Measurements from ENCODE around the gene MYH9.
A peak's percentile ranks its signal among the peaks of the same experiment; 100 is the strongest.

Gene MYH9

GRCh38 chr22:36319595-36320497 lies 67.9 kb downstream of the MYH9 start:
- DNase-seq, result no peak

- DNase-seq, result no peak
Measured at GRCh38 chr22:36318442-36318841, 69.3 kb downstream of the MYH9 start.

DNA sequence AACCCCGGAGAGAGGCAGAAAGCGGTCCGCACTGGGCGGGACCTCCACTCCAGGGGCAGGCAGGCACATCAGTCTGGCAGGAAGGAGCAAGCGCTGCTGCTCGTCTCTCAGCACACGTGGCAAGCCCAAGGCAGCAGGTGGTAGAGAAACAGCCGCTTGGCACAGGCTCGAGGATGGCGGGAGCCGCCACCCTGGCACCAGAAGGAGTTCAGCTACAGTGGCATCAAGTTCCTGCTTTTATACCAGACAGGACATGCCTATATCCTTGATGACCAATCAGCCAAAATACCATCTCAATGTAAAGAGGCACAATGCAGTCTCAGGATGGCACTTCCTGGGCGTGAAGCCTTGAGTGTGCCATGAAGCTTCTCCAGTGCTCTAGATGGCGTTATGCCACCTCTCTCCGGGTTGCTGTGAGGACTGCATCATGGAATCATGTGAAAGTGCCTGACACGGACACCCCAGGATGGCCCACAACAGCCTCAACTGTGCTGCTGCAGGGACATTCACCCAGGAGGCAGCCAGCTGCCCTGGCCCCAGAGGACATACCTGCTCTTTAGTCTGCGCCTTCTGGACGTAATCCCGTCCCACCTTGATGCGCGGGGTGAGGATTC lies 70.0 kb downstream of the MYH9 start:
- peak in 2 of 51 donors; percentile 19 to 22 for DNase-seq

DNA sequence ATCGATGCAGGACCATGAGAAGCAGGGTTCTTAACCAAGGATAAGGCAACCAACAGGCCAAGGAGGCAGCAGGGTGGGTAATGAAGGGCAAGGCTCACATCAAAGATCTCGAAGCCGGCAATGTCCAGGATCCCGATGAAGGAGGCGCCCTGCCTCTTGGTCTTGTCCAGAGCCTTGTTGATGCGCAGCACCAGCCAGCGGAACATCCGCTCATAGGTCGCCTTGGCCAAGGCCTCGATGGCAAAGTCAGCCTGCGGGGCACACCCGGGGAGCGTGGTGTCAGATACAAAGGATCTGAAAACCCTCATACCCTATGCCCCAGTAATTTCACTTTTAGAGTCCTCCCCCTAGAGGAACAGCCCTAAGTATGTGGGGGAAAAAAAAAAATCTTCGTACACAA lies 71.3 kb downstream of the MYH9 start:
- no peak for DNase-seq

- DNase-seq, result no peak
Measured at GRCh38 chr22:36315325-36315724, 72.4 kb downstream of the MYH9 start.

- DNase-seq, result no peak
Measured at GRCh38 chr22:36311386-36312085, 76.2 kb downstream of the MYH9 start.

GRCh38 chr22:36308880-36309279 lies 78.9 kb downstream of the MYH9 start:
- no peak for DNase-seq

DNA sequence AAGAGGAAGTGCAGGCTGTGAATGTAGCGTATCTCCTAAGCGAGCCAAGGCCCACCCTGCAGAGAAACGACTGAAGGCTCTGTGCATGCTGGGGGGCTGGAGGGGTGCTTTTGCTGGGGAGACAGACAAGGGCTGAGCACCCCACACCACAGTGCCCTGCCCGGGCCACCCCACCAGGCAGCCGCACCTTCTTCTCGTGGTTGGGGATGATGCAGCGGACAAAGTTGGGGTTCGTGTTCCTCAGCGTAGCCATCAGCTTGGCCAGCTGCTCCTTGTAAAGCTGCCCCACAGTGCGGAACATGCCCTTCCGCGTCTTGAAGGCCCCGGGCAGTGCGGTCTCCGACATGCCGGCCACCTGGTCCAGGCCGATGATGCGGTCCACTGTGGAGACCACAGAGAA lies 81.5 kb downstream of the MYH9 start:
- no peak for DNase-seq

GRCh38 chr22:36305813-36306212 lies 82.0 kb downstream of the MYH9 start:
- DNase-seq, result no peak

DNA sequence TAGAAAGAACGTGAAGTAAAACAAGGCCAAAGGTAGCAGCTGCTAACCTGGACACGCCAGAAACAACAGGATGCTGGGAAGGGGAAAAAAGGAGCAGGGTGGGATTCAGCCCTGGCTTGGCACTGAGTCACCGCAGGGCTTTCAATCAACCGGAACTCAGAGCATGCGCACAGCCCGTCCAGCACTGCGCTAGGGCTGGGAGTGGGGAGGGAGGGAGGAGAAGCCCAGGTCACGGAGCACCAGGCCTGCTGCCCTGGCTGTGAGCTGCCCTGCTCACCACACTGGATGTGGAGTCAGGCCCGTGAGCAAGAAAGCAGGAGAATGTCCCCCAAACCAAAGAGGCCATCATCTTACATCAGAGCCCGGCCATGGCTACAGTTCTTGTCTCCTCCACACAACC lies 83.3 kb downstream of the MYH9 start:
- no peak for DNase-seq

- no peak for DNase-seq
Measured at GRCh38 chr22:36303874-36304273, 83.9 kb downstream of the MYH9 start.

- no peak for DNase-seq
Measured at GRCh38 chr22:36303115-36303467, 84.7 kb downstream of the MYH9 start.

DNA sequence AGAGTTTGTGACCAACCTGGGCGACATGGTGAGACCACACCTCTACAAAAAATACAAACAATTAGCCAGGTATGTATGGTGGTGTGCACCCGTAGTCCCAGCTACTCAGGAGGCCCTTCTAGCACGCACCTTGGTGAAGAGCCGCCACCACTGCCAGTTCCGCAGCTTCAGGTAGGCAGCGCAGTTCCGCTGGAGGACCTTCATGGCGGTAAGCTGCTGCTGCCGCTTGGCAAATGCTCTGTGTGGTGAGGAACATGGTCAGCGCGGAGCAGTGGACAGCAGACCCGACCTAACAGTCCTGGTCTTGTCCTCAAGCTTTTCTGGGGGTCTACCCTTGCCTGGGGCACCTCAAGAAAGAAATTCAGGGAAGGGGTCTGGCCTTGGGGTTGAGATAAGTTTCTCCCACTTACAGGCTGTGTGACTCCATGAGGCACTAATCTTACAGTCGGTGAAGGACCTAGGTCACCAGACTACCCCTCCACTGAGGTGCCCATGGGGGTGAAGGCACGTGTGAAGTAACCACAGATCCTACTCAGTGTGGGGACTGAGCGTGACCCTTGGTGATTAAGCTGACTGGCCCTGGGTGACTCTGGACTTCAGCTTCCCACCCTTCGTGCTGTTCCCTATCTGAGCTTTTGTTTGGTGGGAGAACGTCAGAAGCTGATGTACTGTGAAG lies 85.2 kb downstream of the MYH9 start:
- DNase-seq, result no peak

GRCh38 chr22:36301851-36302250 lies 85.9 kb downstream of the MYH9 start:
- no peak for DNase-seq

GRCh38 chr22:36301384-36301828 lies 86.4 kb downstream of the MYH9 start:
- DNase-seq, result peak in 41 of 51 donors; percentile 12 to 78 (median 44)

DNA sequence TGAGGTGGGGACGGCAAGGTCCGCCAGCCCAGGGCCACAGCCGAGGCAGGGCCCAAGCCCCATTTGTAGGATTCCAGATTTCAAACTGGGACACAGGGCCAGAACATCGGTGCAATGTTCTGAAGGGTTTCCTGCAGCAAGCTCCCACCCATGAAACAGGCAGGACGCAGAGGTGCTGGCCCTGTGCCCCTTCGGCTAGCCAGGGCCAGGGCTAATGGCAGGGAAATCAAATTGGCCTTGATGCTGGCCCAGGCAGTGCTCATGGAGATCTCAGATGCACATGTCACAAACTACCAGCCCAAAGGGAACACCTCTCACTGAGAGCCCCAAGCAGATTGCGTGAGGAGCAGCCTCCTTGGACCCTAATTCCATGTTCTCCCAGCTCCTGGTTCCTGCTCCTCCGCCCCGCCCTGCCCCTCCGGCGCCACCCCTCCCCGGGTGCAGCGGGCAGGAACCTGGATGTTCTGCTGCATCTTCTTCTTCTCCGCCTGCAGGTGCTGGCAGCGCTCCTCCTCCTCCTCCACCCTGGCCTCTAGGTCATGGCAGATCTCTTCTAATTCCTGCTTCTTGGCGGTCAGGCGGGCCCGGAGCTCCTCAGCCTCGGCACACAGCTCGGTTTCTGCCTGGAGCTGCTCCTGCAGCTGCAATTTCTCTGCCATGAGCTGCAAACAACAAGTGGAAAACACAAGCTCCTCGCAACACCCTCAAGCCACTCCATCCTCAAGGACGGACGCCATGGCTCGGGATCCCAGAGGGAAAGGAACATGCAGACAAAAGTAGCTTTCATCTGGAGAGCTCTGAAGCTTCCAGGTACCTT lies 87.2 kb downstream of the MYH9 start:
- no peak for DNase-seq

DNA sequence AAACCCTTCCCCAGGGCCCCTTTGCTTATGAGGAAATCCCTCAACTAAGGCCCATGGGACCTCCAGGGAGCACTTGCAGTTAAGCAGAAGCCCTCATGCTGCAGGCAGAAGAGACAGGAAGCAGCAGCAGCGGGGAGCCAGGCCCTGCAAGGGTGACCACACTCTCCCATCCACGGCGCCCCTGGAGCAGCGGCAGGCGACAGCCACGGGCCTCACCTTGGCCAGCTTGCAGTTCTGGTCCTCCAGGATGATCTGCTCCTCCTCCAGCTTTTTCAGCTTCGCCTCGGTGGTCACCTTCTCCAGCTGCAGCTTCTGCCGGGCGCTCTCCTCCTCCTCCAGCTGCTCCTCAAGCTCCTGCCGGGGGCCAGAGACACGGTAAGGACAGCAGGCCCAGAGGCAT lies 87.9 kb downstream of the MYH9 start:
- no peak for DNase-seq

DNA sequence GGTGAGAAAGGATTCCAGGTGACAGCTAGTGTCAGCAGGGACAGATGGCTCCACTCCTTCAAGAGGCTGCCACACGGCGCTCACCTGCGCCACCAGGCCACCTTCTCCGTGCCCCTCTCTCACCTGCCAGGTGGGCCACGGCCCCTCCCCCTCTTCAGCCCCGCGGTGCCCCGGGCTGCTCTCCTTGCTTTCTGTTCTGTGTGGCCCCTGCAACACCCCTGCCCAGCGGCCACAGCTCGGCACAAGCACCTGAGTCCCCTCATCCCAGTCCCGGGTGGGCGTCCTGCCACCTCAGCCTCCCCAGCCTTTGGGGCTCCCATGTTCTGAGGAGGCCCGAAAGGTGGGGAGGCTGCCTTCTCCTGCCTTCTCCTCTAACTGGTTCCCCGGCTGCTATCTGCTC lies 88.5 kb downstream of the MYH9 start:
- DNase-seq, result no peak

GRCh38 chr22:36298601-36299000 lies 89.2 kb downstream of the MYH9 start:
- DNase-seq, result no peak

- DNase-seq, result no peak
Measured at GRCh38 chr22:36298118-36298517, 89.6 kb downstream of the MYH9 start.

DNA sequence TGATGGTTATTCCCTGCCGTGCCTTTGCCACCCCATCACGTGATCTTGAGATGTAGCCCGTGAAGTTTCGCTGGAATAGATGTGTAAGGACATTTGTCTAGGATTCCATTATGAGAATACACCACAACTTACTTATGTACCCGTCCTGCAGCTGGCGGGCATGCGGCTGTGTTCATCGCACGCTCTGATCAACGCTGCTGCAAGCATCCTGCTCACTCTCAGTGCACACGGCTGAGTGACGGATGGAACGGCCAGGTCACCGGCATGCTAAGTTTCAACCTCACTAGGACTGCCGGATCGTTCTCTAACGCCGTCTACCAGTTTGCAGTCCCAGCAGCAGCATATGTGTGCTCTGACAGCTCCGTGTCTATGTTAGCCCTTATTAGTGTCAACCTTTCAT lies 90.2 kb downstream of the MYH9 start:
- DNase-seq, result no peak
